Adrenal gland (tissue), 12 donors: ENCODE data around the gene MOK. TPM values are rescaled to one million over a fixed set of nuclear protein-coding genes. Genes with fewer than 3 reads are reported as not detected.

Source experiments
- DNase-seq, 7 donors: peaks; one replicate each; pipeline ENCODE4 v3.0.0-alpha.2; 2019 to 2020
- H3K27ac ChIP-seq, 5 donors: fragments of 200-600 bp; sonication (generic) in 4 of 5; 1 replicate in 3 of 5; 2 replicates in 2 of 5; pipeline versions ENCODE4 v1.5.1 to v1.8.0; 2016 to 2020; ENCODE audit warnings: mild to moderate bottlenecking in 1 of 5
- H3K27me3 ChIP-seq: fragments of 200-600 bp; 2 replicates; pipeline ENCODE4 v1.8.0; 2021
- H3K36me3 ChIP-seq, 2 donors: fragments of 200-600 bp; replicated peaks in 1 of 2; 1 replicate in 1 of 2; 2 replicates in 1 of 2; pipeline versions ENCODE4 v1.5.1 to v1.8.0; 2018 to 2022
- H3K4me1 ChIP-seq, 2 donors: fragments of 200-600 bp; replicated peaks in 1 of 2; 1 replicate in 1 of 2; 2 replicates in 1 of 2; pipeline versions ENCODE4 v1.5.1 to v1.8.0; 2018 to 2021
- H3K4me3 ChIP-seq, 4 donors: fragments of 200-600 bp; sonication (generic) in 3 of 4; one replicate each; pipeline ENCODE4 v1.5.1; 2016 to 2018
- H3K9me3 ChIP-seq, 3 donors: fragments of 200-600 bp; sonication (generic) in 1 of 3; replicated peaks in 1 of 3; 1 replicate in 2 of 3; 2 replicates in 1 of 3; pipeline versions ENCODE4 v1.5.1 to v1.8.0; 2016 to 2021
- POLR2A ChIP-seq, 2 donors: fragments of 450-650 bp; IDR thresholded peaks; one replicate each; pipeline ENCODE4 v1.6.1; 2017; ENCODE audit warnings: antibody characterized with exemption in 2 of 2, mild to moderate bottlenecking in 2 of 2, moderate library complexity in 1 of 2
- WGBS, 4 donors: extraction: QIAGEN DNeasy Blood & Tissue Kit in 2 of 4; methylation state at CpG; one replicate each; pipeline versions ENCODE4 v1.1.5 to v1.1.7; 2013 to 2017; 5-methylcytosine and 5-hydroxymethylcytosine counted together
- intact Hi-C, 2 donors: fragments of 100-400 bp; cut with DNase I; formaldehyde crosslinking; loops; one replicate each; pipeline versions ENCODE4 v1.14.1 to v1.15.0; 2022 to 2023
- polyA plus RNA-seq, 3 donors: library from polyadenylated mRNA; stranded (reverse); fragments of 200-250 nt in 2 of 3; fragments of 350-450 nt in 1 of 3; fragmentation: Illumina TruSeq in 1 of 3; extraction: RNeasy Lipid Tissue Mini Kit (QIAGEN cat#74804) in 1 of 3; gene quantifications; one replicate each; pipeline ENCODE4 v1.2.3, GENCODE V29; 2013 to 2014
- total RNA-seq, 9 donors: library from RNA; depleted of rRNA in 4 of 9; stranded (reverse); fragments of >200 nt in 4 of 9; fragments of 120-200 nt in 1 of 9; fragmentation: NEBNext Ultra II Directional in 1 of 9; extraction: Animal tissue kit (Norgen Biotek cat#: 25700) in 1 of 9; gene quantifications; one replicate each; pipeline versions ENCODE4 v1.1.0 to v1.2.4, GENCODE V29; 2013 to 2023
- TF ChIP-seq, protein P1 (sequence below), 6 experiments: fragments of 450-650 bp in 4 of 6; fragments of 200-600 bp in 2 of 6; sonication (generic) in 1 of 6; IDR thresholded peaks; 1 replicate in 5 of 6; 2 replicates in 1 of 6; pipeline versions ENCODE4 v1.5.1 to v1.8.0; 2016 to 2021; ENCODE audit warnings: antibody characterized with exemption in 6 of 6, mild to moderate bottlenecking in 2 of 6, moderate library complexity in 1 of 6
- donor health status: healthy with polysubstance abuse.
- donor health status: Bipolar disorder and iron deficiency.
- donor health status: DM: yes; HTN: yes; CAD: no.
- donor health status: DM: no; HTN: no; CAD: no.
- donor health status: DM: no; HTN: no; CAD: no.
- donor health status: DM: yes; HTN: yes; CAD: no.

MOK gene
- total and polyA plus RNA-seq, 12 donors: 10.1 to 54.4 (median 16.4) TPM

DNA sequence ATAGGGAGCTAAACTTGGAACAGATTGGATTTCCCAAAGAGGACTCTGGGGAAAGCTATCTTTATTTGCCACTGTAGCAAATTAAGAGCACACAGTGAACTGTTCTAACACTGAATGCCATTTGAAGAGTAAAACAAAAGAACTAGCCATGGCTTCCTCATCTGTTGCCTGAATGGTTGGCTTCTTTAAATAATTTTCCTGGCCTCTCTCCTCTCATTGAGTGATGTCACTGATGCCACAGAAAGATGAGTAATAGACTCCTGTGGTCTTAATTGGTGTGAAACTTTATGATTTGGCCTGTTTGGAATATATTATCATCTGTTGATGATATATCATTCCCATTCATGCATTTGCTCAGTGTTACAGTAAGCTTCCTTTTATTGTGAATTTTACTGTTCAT is 122.8 kb downstream of the MOK start:
- Histone ChIP-seq H3K27ac (peak overlapping the region in 1 of 5 donors; percentile 33), H3K36me3 (no peaks in the 10 kb centered on the region), H3K4me3 (no peak overlapping the region), H3K9me3 (no peaks in the 10 kb centered on the region), H3K4me1 (peaks cover 28 to 55% of the 10 kb centered on the region in 2 donors), H3K27me3 (no peaks in the 10 kb centered on the region)
- TF ChIP-seq, protein P1, sequence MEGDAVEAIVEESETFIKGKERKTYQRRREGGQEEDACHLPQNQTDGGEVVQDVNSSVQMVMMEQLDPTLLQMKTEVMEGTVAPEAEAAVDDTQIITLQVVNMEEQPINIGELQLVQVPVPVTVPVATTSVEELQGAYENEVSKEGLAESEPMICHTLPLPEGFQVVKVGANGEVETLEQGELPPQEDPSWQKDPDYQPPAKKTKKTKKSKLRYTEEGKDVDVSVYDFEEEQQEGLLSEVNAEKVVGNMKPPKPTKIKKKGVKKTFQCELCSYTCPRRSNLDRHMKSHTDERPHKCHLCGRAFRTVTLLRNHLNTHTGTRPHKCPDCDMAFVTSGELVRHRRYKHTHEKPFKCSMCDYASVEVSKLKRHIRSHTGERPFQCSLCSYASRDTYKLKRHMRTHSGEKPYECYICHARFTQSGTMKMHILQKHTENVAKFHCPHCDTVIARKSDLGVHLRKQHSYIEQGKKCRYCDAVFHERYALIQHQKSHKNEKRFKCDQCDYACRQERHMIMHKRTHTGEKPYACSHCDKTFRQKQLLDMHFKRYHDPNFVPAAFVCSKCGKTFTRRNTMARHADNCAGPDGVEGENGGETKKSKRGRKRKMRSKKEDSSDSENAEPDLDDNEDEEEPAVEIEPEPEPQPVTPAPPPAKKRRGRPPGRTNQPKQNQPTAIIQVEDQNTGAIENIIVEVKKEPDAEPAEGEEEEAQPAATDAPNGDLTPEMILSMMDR (IDR thresholded peaks at IDR 0.05): no peak
- TF ChIP-seq POLR2A (IDR thresholded peaks at IDR 0.05): no peak
- intact Hi-C loops: no loop called here
- DNase-seq: no peak

DNA sequence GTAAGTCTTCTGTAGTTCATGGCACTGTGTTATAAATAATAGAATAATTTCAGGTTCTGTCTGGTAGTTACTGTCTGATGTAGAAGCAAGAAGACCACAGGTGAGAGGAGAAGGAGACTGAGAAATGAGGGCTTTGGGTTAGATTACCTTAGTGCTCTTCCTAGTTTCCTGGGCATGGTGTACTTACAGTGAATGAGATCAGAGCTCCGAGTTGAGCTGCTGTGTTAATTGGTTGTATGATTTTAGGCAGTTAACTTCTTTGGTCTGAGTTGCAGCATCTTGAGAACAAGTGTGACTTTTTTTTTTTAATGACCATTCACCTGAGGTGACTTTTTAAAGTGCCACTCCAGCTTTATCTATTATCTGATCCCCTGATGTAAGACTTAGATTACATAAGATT is 123.8 kb downstream of the MOK start:
- no peak overlapping the region for H3K27ac ChIP-seq
- no peaks in the 10 kb centered on the region for H3K27me3 ChIP-seq
- H3K4me1 ChIP-seq: peaks cover 19 to 49% of the 10 kb centered on the region in 2 donors
- intact Hi-C loops: no loop called here
- H3K4me3 ChIP-seq: no peak overlapping the region
- no peaks in the 10 kb centered on the region for H3K36me3 ChIP-seq
- 73 to 77% (median 75%) methylated on average over 1 of the region's 1 CpG for WGBS, 4 donors
- no peaks in the 10 kb centered on the region for H3K9me3 ChIP-seq
- no peak for DNase-seq
- TF ChIP-seq POLR2A (IDR thresholded peaks at IDR 0.05): no peak
- TF ChIP-seq, protein P1 (IDR thresholded peaks at IDR 0.05): no peak

DNA sequence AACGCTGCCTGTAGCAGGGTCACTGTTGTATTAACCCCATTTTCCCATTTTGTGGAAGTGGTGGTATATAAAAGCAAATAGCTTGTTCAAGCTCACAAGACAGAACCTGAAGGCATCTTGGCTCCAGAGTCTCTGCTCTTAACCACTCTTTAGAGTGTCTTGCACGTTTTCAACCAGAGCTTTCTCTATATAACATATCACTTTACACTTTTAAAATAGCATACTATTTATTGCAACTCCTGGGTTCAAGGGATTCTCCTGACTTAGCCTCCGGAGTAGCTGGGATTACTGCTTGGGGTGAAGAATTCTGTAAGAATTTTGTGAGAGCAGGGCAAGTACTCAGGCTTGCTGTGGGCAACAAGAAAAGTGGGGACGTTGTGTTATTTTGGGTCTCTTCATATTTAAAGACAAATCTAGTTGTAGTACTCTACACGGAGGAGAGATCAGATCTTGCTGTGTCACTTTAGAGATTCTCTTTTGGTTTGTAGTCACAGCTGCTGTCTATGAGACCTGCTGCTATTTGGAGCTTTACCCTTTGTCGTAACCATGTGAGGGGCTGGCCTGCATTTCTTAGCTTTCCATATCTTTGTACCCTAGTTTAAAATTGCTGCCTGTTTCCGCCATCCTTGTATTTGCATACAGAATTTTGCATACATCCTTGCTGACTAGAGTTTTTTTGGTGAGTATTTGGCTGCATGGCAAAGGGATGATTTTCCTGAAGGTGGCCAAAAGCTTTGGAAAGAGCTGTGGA is 124.5 kb downstream of the MOK start:
- Histone ChIP-seq H3K27ac (no peak overlapping the region), H3K36me3 (no peaks in the 10 kb centered on the region), H3K4me3 (no peak overlapping the region), H3K9me3 (no peaks in the 10 kb centered on the region), H3K4me1 (peaks cover 19 to 42% of the 10 kb centered on the region in 2 donors), H3K27me3 (no peaks in the 10 kb centered on the region)
- TF ChIP-seq, protein P1 (IDR thresholded peaks at IDR 0.05): no peak
- no peak for TF ChIP-seq POLR2A (IDR thresholded peaks at IDR 0.05)
- WGBS, 4 donors: 75 to 89% (median 88%) methylated on average over 7 of the region's 7 CpGs
- intact Hi-C loops: no loop called here
- DNase-seq: peak in 1 of 7 donors; percentile 1

Other genes starting within 250 kb of the MOK start
- gene HSP90AA1, start 218.1 kb downstream of the MOK start, total RNA-seq: 100 to 1,000 TPM; 272 to 634 (median 424) TPM
- 1,000 to 10,000 TPM in 1 of 3 donors, 100 to 1,000 TPM in 2; 293 to 1,666 (median 388) TPM for gene HSP90AA1, start 218.1 kb downstream of the MOK start, polyA plus RNA-seq
- 10 to 100 TPM; 13.1 to 55.9 (median 44.6) TPM for gene WDR20, start 165.3 kb downstream of the MOK start, total RNA-seq
- 10 to 100 TPM; 21.5 to 46.1 (median 26.0) TPM for gene WDR20, start 165.3 kb downstream of the MOK start, polyA plus RNA-seq
- gene ZNF839, start 14.6 kb upstream of the MOK start, total RNA-seq: 10 to 100 TPM in 7 of 9 donors, 1 to 10 TPM in 2; 7.4 to 23.1 (median 14.1) TPM
- 10 to 100 TPM in 2 of 3 donors, 1 to 10 TPM in 1; 7.8 to 28.2 (median 27.6) TPM for gene ZNF839, start 14.6 kb upstream of the MOK start, polyA plus RNA-seq
- gene CINP, start 57.7 kb upstream of the MOK start, total RNA-seq: 10 to 100 TPM; 38.3 to 76.0 (median 41.5) TPM
- gene CINP, start 57.7 kb upstream of the MOK start, polyA plus RNA-seq: 10 to 100 TPM; 39.2 to 92.6 (median 86.6) TPM
- 10 to 100 TPM in 8 of 9 donors, 1 to 10 TPM in 1; 9.7 to 74.3 (median 27.1) TPM for gene TECPR2, start 57.8 kb upstream of the MOK start, total RNA-seq
- gene TECPR2, start 57.8 kb upstream of the MOK start, polyA plus RNA-seq: 10 to 100 TPM in 1 of 3 donors, 1 to 10 TPM in 2; 5.1 to 12.1 (median 8.3) TPM
- 100 to 1,000 TPM in 1 of 9 donors, 10 to 100 TPM in 8; 21.4 to 105 (median 46.4) TPM for gene ANKRD9, start 204.6 kb upstream of the MOK start, total RNA-seq
- gene ANKRD9, start 204.6 kb upstream of the MOK start, polyA plus RNA-seq: 10 to 100 TPM in 2 of 3 donors, 1 to 10 TPM in 1; 2.6 to 35.2 (median 19.5) TPM